Fibroblast of the aortic adventitia (primary cell): Measurements from ENCODE around the gene RFX1. TPM values are rescaled to one million over a fixed set of nuclear protein-coding genes. Genes with fewer than 3 reads are reported as not detected.

Experiments
- DNase-seq: peaks from one replicate; pipeline ENCODE4 v3.0.0-alpha.2; 2010; ENCODE audit warnings: low read depth
- H3K4me3 ChIP-seq: 2 replicates; pipeline ENCODE4 v1.5.1; 2011; ENCODE audit warnings: low read depth, mild to moderate bottlenecking, control low read depth, low read length, moderate library complexity
- CTCF ChIP-seq: IDR thresholded peaks from 2 replicates; pipeline ENCODE4 v1.5.1; 2011; ENCODE audit warnings: mild to moderate bottlenecking, low read length, control low read depth, inconsistent platforms; ENCODE audit not compliant: insufficient read depth
- total RNA-seq: library from RNA; depleted of rRNA; stranded (reverse); fragments of >200 nt; gene quantifications from 2 replicates; pipeline ENCODE4 v1.2.3, GENCODE V29; 2012; ENCODE audit warnings: low replicate concordance

RFX1 gene
- total RNA-seq, 1 donor, result 3.4 TPM

DNA sequence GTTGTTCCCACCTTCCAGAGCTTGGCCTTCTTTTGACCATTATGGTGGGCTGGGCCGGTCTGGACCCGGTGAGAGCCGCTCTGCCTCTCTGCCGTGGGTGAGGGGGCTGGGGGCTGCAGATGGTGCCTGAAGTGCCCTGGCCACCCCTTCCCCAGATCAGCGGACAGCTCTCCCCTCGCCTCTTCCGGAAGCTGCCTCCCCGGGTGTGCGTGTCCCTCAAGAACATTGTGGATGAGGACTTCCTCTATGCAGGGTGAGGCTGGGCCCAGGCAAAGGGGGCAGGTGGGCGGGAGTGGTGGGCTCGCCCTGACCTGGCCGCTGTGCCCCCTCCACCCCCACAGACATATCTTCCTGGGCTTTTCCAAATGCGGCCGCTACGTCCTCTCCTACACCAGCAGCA lies 51.9 kb downstream of the RFX1 start:
- TF ChIP-seq CTCF, result no peak
- no peak overlapping the region for H3K4me3 ChIP-seq
- no peak for DNase-seq

DNA sequence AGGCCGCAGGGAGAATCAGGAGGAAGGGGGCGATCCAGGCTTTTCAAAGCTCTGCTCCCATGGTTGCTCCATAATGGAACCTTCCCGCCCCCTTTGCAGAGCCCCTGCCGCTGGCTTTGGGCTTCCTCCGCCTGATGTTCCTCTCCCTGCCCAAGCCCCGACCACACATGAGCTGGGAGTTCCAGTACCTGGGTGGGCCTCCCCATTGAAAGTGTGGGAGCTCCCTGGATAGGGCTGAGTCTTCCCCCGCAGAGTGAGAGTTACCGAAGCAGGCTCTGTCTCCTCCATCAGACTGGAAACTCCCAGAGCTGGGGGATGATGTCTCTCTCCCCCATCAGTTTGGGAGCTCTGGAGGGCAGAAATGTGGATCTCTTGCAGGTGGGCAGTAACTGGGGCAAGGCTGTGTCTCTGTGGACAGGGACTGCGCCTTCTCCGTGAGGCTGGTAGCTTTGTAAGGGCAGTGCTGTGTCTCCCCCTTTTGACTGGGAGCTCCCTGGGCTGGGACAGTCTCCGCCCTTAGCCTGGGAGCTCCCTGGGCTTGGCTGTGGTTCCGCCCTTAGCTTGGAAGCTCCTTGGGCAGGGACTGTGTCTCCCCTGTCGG lies 53.1 kb downstream of the RFX1 start:
- peak; percentile 22 for TF ChIP-seq CTCF
- peak; percentile 57 for DNase-seq
- peak overlapping the region; percentile 86 for H3K4me3 ChIP-seq

GRCh38 chr19:13952154-13952930 lies 53.8 kb downstream of the RFX1 start, which contains the start of gene DCAF15:
TSS of gene DCAF15 (plus strand) at chr19:13952509. CDS start at chr19:13952513, 4 bp downstream.
- peak within 1 kb of the TSS; percentile 86 for H3K4me3 ChIP-seq
- no peak for TF ChIP-seq CTCF
- peak; percentile 99 for DNase-seq

- no peak for TF ChIP-seq CTCF
- H3K4me3 ChIP-seq, result peak overlapping the region; percentile 69
- no peak for DNase-seq
These were observed 54.3 kb downstream of the RFX1 start for GRCh38 chr19:13951799-13952153.

- H3K4me3 ChIP-seq, result no peak overlapping the region
- TF ChIP-seq CTCF, result no peak
- DNase-seq, result no peak
These were observed 55.1 kb downstream of the RFX1 start for GRCh38 chr19:13951043-13951442.

- no peak for DNase-seq
- no peak for TF ChIP-seq CTCF
- H3K4me3 ChIP-seq, result no peak overlapping the region
These were observed 59.7 kb downstream of the RFX1 start for GRCh38 chr19:13946414-13946813.
